Endothelial cell of umbilical vein (primary cell): ENCODE data around the gene FLT3. TPM values are rescaled to one million over a fixed set of nuclear protein-coding genes. Genes with fewer than 3 reads are reported as not detected.
"Not testable (repeated sequence)": the region's sequence is repeated elsewhere in the genome, so short reads cannot be mapped to it uniquely, and the experiment has no call there.

Experiments
- BruUV-seq: library from RNA; stranded (reverse); fragments of 400-500 nt; replicated peaks from 2 replicates; lab custom pipeline; 2021; lab: Mats Ljungman, UMichigan
- CTCF ChIA-PET: fragments of 300-600, 350-600 bp; sonication (Branson Sonifier 250); formaldehyde crosslinking; loops from one replicate; lab custom pipeline; 2021; ENCODE audit warnings: antibody characterized with exemption, inconsistent platforms; lab: Charles Lee
- POLR2A ChIA-PET: fragments of 300-600, 350-600 bp; sonication (Branson Sonifier 250); formaldehyde crosslinking; loops from one replicate; lab custom pipeline; 2021; ENCODE audit warnings: antibody characterized with exemption, inconsistent platforms; lab: Charles Lee
- DNase-seq: peaks from one replicate; pipeline ENCODE4 v3.0.0-alpha.2; 2011; ENCODE audit warnings: low read depth, low spot score
- FAIRE-seq: peaks from 2 replicates; lab custom pipeline; 2011; peaks lifted over from hg19 to GRCh38; lab: Jason Lieb, UNC
- H2AFZ ChIP-seq: 2 replicates; pipeline ENCODE4 v1.6.0; 2012; ENCODE audit warnings: low read depth, low read length, control low read depth, inconsistent platforms
- H3K27ac ChIP-seq: 2 replicates; pipeline ENCODE4 v1.5.1; 2011; ENCODE audit warnings: low read depth, mild to moderate bottlenecking, control low read depth, low read length, moderate library complexity; ENCODE audit not compliant: insufficient read depth
- H3K27me3 ChIP-seq, 2 experiments: 2 replicates each; pipeline versions ENCODE4 v1.6.0 to v1.6.1; 2011; ENCODE audit warnings: low read length in 2 of 2, mixed read lengths in 1 of 2; ENCODE audit not compliant: control insufficient read depth in 2 of 2, insufficient read depth in 2 of 2
- H3K36me3 ChIP-seq, 2 experiments: 2 replicates in 1 of 2; 3 replicates in 1 of 2; pipeline ENCODE4 v1.5.1; 2011; ENCODE audit warnings: low read length in 2 of 2, mild to moderate bottlenecking in 1 of 2, moderate library complexity in 1 of 2; ENCODE audit not compliant: control insufficient read depth in 2 of 2, insufficient read depth in 2 of 2; ENCODE audit errors: extremely low read depth in 1 of 2
- H3K4me1 ChIP-seq: 3 replicates; pipeline ENCODE4 v1.5.1; 2011; ENCODE audit warnings: mild to moderate bottlenecking, low read length; ENCODE audit not compliant: control insufficient read depth, insufficient read depth; ENCODE audit errors: extremely low read depth
- H3K4me2 ChIP-seq: 2 replicates; pipeline ENCODE4 v1.6.1; 2011; ENCODE audit warnings: low read length, control low read depth, mixed read lengths; ENCODE audit not compliant: insufficient read depth
- H3K4me3 ChIP-seq, 3 experiments: fragments of 200-600 bp in 1 of 3; sonication (generic), shearing (Covaris generic) in 1 of 3; replicated peaks in 1 of 3; 2 replicates each; pipeline ENCODE4 v1.5.1; 2011 to 2016; ENCODE audit warnings: control low read depth in 3 of 3, low read length in 3 of 3, mild to moderate bottlenecking in 2 of 3, inconsistent platforms in 1 of 3, low read depth in 1 of 3, moderate library complexity in 1 of 3; ENCODE audit not compliant: insufficient read depth in 1 of 3
- H3K79me2 ChIP-seq: 2 replicates; pipeline ENCODE4 v1.6.0; 2012; ENCODE audit warnings: low read length, inconsistent platforms; ENCODE audit not compliant: control insufficient read depth, insufficient read depth
- H3K9ac ChIP-seq: replicated peaks from 2 replicates; pipeline ENCODE3; 2011; ENCODE audit warnings: low read length, control low read depth; ENCODE audit not compliant: insufficient read depth; ENCODE audit errors: extremely low read depth
- H3K9me1 ChIP-seq: replicated peaks from 3 replicates; pipeline ENCODE4 v1.6.0; 2011; ENCODE audit warnings: mild to moderate bottlenecking, low read length; ENCODE audit not compliant: control insufficient read depth, insufficient read depth; ENCODE audit errors: extremely low read depth
- H3K9me3 ChIP-seq: replicated peaks from 2 replicates; pipeline ENCODE4 v1.5.1; 2012; ENCODE audit warnings: low read length, inconsistent platforms; ENCODE audit not compliant: control insufficient read depth, insufficient read depth
- H4K20me1 ChIP-seq: replicated peaks from 2 replicates; pipeline ENCODE3; 2011; ENCODE audit warnings: mild to moderate bottlenecking, low read length; ENCODE audit not compliant: control insufficient read depth, insufficient read depth; ENCODE audit errors: extremely low read depth
- CTCF ChIP-seq, 2 donors: IDR thresholded peaks; 1 replicate in 1 of 2; 2 replicates in 1 of 2; pipeline ENCODE4 v1.5.1; 2011; ENCODE audit warnings: low read length in 2 of 2, mild to moderate bottlenecking in 2 of 2, moderate library complexity in 2 of 2, control low read depth in 1 of 2, inconsistent platforms in 1 of 2, low read depth in 1 of 2; ENCODE audit not compliant: insufficient read depth in 1 of 2; ENCODE audit errors: extremely low read depth in 1 of 2
- EZH2 ChIP-seq: IDR thresholded peaks from 2 replicates; pipeline ENCODE4 v1.6.1; 2012; ENCODE audit warnings: borderline replicate concordance, low read depth, mild to moderate bottlenecking, moderate library complexity, low read length, inconsistent platforms; ENCODE audit not compliant: severe bottlenecking
- FOS ChIP-seq: IDR thresholded peaks from 2 replicates; pipeline ENCODE4 v1.6.1; 2011; ENCODE audit warnings: mild to moderate bottlenecking, low read length, moderate library complexity, borderline replicate concordance; ENCODE audit not compliant: insufficient read depth
- GATA2 ChIP-seq: IDR thresholded peaks from 2 replicates; pipeline ENCODE4 v1.7.0; 2011; ENCODE audit warnings: low read depth, mild to moderate bottlenecking, moderate library complexity, mixed read lengths, low read length; ENCODE audit not compliant: insufficient read length, insufficient read depth
- JUN ChIP-seq: IDR thresholded peaks from 2 replicates; pipeline ENCODE4 v1.6.1; 2011; ENCODE audit warnings: borderline replicate concordance, low read depth; ENCODE audit not compliant: insufficient read length, insufficient read depth
- MAX ChIP-seq: IDR thresholded peaks from 2 replicates; pipeline ENCODE4 v1.6.1; 2011; ENCODE audit not compliant: insufficient read depth, insufficient read length
- MYC ChIP-seq: IDR thresholded peaks from one replicate; pipeline ENCODE4 v1.6.1; 2011; ENCODE audit warnings: mild to moderate bottlenecking, low read depth, low read length
- POLR2A ChIP-seq: IDR thresholded peaks from 2 replicates; pipeline ENCODE4 v1.6.1; 2012; ENCODE audit warnings: low read depth, mild to moderate bottlenecking, control low read depth, low read length
- POLR2AphosphoS5 ChIP-seq: IDR thresholded peaks from 2 replicates; pipeline ENCODE4 v1.6.1; 2012; ENCODE audit warnings: low read depth, mild to moderate bottlenecking, control low read depth, low read length, moderate library complexity; ENCODE audit not compliant: insufficient read depth
- dilution Hi-C: fragments of 300-500 bp; cut with MboI; formaldehyde crosslinking; loops from one replicate; pipeline ENCODE4 v1.15.0; 2019; ENCODE audit warnings: low sequenced_read_pairs; ENCODE audit not compliant: extremely low pct_ligation_motif_present
- intact Hi-C: fragments of 100-400 bp; cut with micrococcal nuclease; formaldehyde crosslinking; loops from one replicate; pipeline ENCODE4 v1.10.0; 2022
- polyA plus RNA-seq, 4 experiments: library from polyadenylated mRNA; depleted of rRNA in 3 of 4; stranded (reverse) in 3 of 4; unstranded in 1 of 4; fragments of >200 nt; gene quantifications; 2 replicates each; pipeline versions ENCODE4 v1.2.1 to v1.2.3, GENCODE V29; 2011 to 2012; ENCODE audit warnings: missing spikeins in 1 of 4
- total RNA-seq: library from RNA; stranded (reverse); gene quantifications from 2 replicates; pipeline ENCODE4 v1.2.3, GENCODE V29; 2021

Gene FLT3
- total and polyA plus RNA-seq, 2 donors (not counting 3 experiments of a cell fraction or from before 2014, with no cell fraction given), result 0.03 TPM; not detected in 1

- no peaks in the 10 kb centered on the region for H3K79me2 ChIP-seq
- no peak overlapping the region for H3K27ac ChIP-seq
- POLR2A ChIA-PET, result no interaction called here
- FAIRE-seq (no peak), DNase-seq (no peak)
- TF ChIP-seq GATA2 (no peak), MAX (no peak), MYC (no peak), EZH2 (no peak)
- no peaks in the 10 kb centered on the region for H3K36me3 ChIP-seq
- H3K4me2 ChIP-seq, result no peak overlapping the region
- no peaks in the 10 kb centered on the region for H3K27me3 ChIP-seq
- dilution Hi-C loops, result no loop called here
- H3K9ac ChIP-seq, result no peak overlapping the region
- H2AFZ ChIP-seq, result no peak overlapping the region
- no TSS peak for BruUV-seq
- CTCF ChIA-PET, result no interaction called here
- no peaks in the 10 kb centered on the region for H4K20me1 ChIP-seq
- no peaks in the 10 kb centered on the region for H3K9me1 ChIP-seq
- no peaks in the 10 kb centered on the region for H3K4me1 ChIP-seq
- intact Hi-C loops, result no loop called here
- no peak overlapping the region for H3K4me3 ChIP-seq
- H3K9me3 ChIP-seq, result no peaks in the 10 kb centered on the region
Observed at GRCh38 chr13:28012383-28012782, 88.0 kb downstream of the FLT3 start.

GRCh38 chr13:28010046-28010445, 90.3 kb downstream of the FLT3 start:
- Histone ChIP-seq H3K79me2 (no peaks in the 10 kb centered on the region), H2AFZ (no peak overlapping the region), H4K20me1 (no peaks in the 10 kb centered on the region), H3K9ac (no peak overlapping the region), H3K4me3 (no peak overlapping the region), H3K9me1 (no peaks in the 10 kb centered on the region), H3K9me3 (no peaks in the 10 kb centered on the region), H3K4me2 (no peak overlapping the region), H3K36me3 (no peaks in the 10 kb centered on the region), H3K27ac (no peak overlapping the region), H3K27me3 (no peaks in the 10 kb centered on the region), H3K4me1 (no peaks in the 10 kb centered on the region)
- FAIRE-seq, result no peak
- TF ChIP-seq GATA2 (no peak), FOS (no peak), POLR2A (no peak), POLR2AphosphoS5 (no peak), MYC (no peak), CTCF (IDR thresholded peaks at IDR 0.05; ENCODE audit: extremely low read depth in 1 of 2, insufficient read depth in 1 of 2, low read depth in 1 of 2, low read length in 2 of 2) (no peak), MAX (no peak), JUN (no peak)
- DNase-seq, result no peak
- ChIA-PET CTCF (no interaction called here), POLR2A (no interaction called here)
- BruUV-seq, result no TSS peak
- intact Hi-C loops, result no loop called here
- dilution Hi-C loops, result no loop called here

GRCh38 chr13:28005016-28005415, 95.4 kb downstream of the FLT3 start:
- H3K9me1 ChIP-seq, H3K79me2 ChIP-seq, H3K27me3 ChIP-seq, CTCF ChIA-PET, BruUV-seq, H2AFZ ChIP-seq, H3K4me3 ChIP-seq, H3K36me3 ChIP-seq, H4K20me1 ChIP-seq, intact Hi-C loops, dilution Hi-C loops, H3K4me1 ChIP-seq, DNase-seq, H3K9ac ChIP-seq, H3K4me2 ChIP-seq, FAIRE-seq, H3K27ac ChIP-seq, H3K9me3 ChIP-seq, POLR2A ChIA-PET: not testable (repeated sequence)
